Neural cell (in vitro differentiated cells): ENCODE measurements around the gene OR3A3.
"Not testable (repeated sequence)": the region's sequence is repeated elsewhere in the genome, so short reads cannot be mapped to it uniquely, and the experiment has no call there.

Experiments used
- CTCF ChIP-seq: fragments of 450-650 bp; IDR thresholded peaks from 2 replicates; pipeline ENCODE4 v1.5.1; 2014; ENCODE audit warnings: antibody characterized with exemption, mild to moderate bottlenecking, moderate library complexity; ENCODE audit not compliant: poor library complexity, severe bottlenecking
- EP300 ChIP-seq: fragments of 450-650 bp; conservative IDR thresholded peaks from 2 replicates; pipeline ENCODE4 v1.6.1; 2014; ENCODE audit warnings: antibody characterized with exemption, mild to moderate bottlenecking, moderate library complexity; ENCODE audit not compliant: poor library complexity, severe bottlenecking
- EZH2 ChIP-seq: fragments of 200-600, 300-800 bp; shearing (Covaris generic), sonication (generic); IDR thresholded peaks from 2 replicates; pipeline ENCODE4 v1.6.1; 2014; ENCODE audit warnings: antibody characterized with exemption, low read length, borderline replicate concordance, mild to moderate bottlenecking; ENCODE audit not compliant: insufficient read depth, poor library complexity, severe bottlenecking
- MXI1 ChIP-seq: fragments of 450-650 bp; conservative IDR thresholded peaks from 2 replicates; pipeline ENCODE4 v1.6.1; 2014; ENCODE audit warnings: antibody characterized with exemption, mild to moderate bottlenecking; ENCODE audit not compliant: poor library complexity, severe bottlenecking
- POLR2AphosphoS5 ChIP-seq: IDR thresholded peaks from 2 replicates; pipeline ENCODE4 v1.6.1; 2012
- RAD21 ChIP-seq: fragments of 450-650 bp; conservative IDR thresholded peaks from 2 replicates; pipeline ENCODE4 v1.6.1; 2014; ENCODE audit warnings: antibody characterized with exemption, mild to moderate bottlenecking, moderate library complexity
- REST ChIP-seq: IDR thresholded peaks from 2 replicates; pipeline ENCODE4 v1.6.1; 2012; ENCODE audit warnings: borderline replicate concordance
- TAF1 ChIP-seq: IDR thresholded peaks from 2 replicates; pipeline ENCODE4 v1.6.1; 2012; ENCODE audit warnings: low read depth

GRCh38 chr17:3397801-3398200, 13.4 kb upstream of the OR3A3 start:
- TF ChIP-seq CTCF, EP300, REST, MXI1, RAD21, TAF1, EZH2, POLR2AphosphoS5: not testable (repeated sequence)
